K562 (cell line): Measurements from ENCODE around the gene C20orf96. TPM values are rescaled to one million over a fixed set of nuclear protein-coding genes. Genes with fewer than 3 reads are reported as not detected.

Source experiments
- BRD9 ChIP-seq: fragments of 450-650 bp; IDR thresholded peaks from 2 replicates; pipeline ENCODE4 v1.6.1; 2018; ENCODE audit warnings: low read depth; ENCODE audit not compliant: partially characterized antibody
- CBX3 ChIP-seq, 2 experiments: IDR thresholded peaks; 1 replicate in 1 of 2; 2 replicates in 1 of 2; pipeline ENCODE4 v1.6.1; 2012; ENCODE audit warnings: inconsistent platforms in 2 of 2, low read length in 2 of 2, borderline replicate concordance in 1 of 2, control low read depth in 1 of 2
- DDX20 ChIP-seq: fragments of 450-650 bp; IDR thresholded peaks from 2 replicates; pipeline ENCODE4 v1.6.1; 2016; ENCODE audit warnings: missing genetic modification characterization, low read depth, mild to moderate bottlenecking, missing compliant biosample characterization, moderate library complexity
- EWSR1 ChIP-seq: fragments of 450-650 bp; IDR thresholded peaks from 2 replicates; pipeline ENCODE4 v1.6.1; 2018; ENCODE audit warnings: borderline replicate concordance, mild to moderate bottlenecking, low read depth, moderate library complexity; ENCODE audit not compliant: partially characterized antibody
- ID3 ChIP-seq, 2 experiments: fragments of 250-450 bp in 1 of 2; fragments of 450-650 bp in 1 of 2; sonication (Bioruptor Pico) in 1 of 2; IDR thresholded peaks; 2 replicates each; pipeline versions ENCODE4 v1.6.1 to v1.8.0; 2016 to 2021; ENCODE audit warnings: mild to moderate bottlenecking in 2 of 2, moderate library complexity in 2 of 2, missing compliant biosample characterization in 1 of 2, missing genetic modification characterization in 1 of 2
- NR2C1 ChIP-seq, 2 experiments: fragments of 450-650 bp; IDR thresholded peaks; 2 replicates each; pipeline ENCODE4 v1.6.1; 2017; ENCODE audit warnings: mild to moderate bottlenecking in 2 of 2, antibody characterized with exemption in 1 of 2, inconsistent platforms in 1 of 2, missing compliant biosample characterization in 1 of 2, missing genetic modification characterization in 1 of 2
- POLR2AphosphoS5 ChIP-seq: IDR thresholded peaks from 2 replicates; pipeline ENCODE4 v1.6.1; 2011; ENCODE audit warnings: mild to moderate bottlenecking, low read depth, low read length, moderate library complexity; ENCODE audit not compliant: control insufficient read depth, insufficient read depth
- POLR3A ChIP-seq: IDR thresholded peaks from 2 replicates; pipeline ENCODE4 v1.6.1; 2011; ENCODE audit warnings: borderline replicate concordance, mild to moderate bottlenecking, moderate library complexity; ENCODE audit not compliant: insufficient read length, insufficient read depth; ENCODE audit errors: extremely low read depth
- TAF1 ChIP-seq: IDR thresholded peaks from 2 replicates; pipeline ENCODE4 v1.6.1; 2011; ENCODE audit warnings: mild to moderate bottlenecking, low read length, moderate library complexity; ENCODE audit not compliant: insufficient read depth, control insufficient read depth, severe bottlenecking; ENCODE audit errors: extremely low read depth
- TGIF2 ChIP-seq: sonication (generic); formaldehyde crosslinking; IDR thresholded peaks from 2 replicates; pipeline ENCODE4 v1.8.1; 2022; ENCODE audit warnings: mild to moderate bottlenecking, missing genetic modification reagents, moderate library complexity
- TRIM28 ChIP-seq: fragments of 450-650 bp; IDR thresholded peaks from 2 replicates; pipeline ENCODE4 v1.6.1; 2017
- ZKSCAN8 ChIP-seq: fragments of 200-800 bp; sonication (Bioruptor generic); IDR thresholded peaks from 2 replicates; pipeline ENCODE4 v1.6.1; 2016; ENCODE audit warnings: missing genetic modification characterization, missing compliant biosample characterization
- ZNF655 ChIP-seq: fragments of 250-450 bp; sonication (Bioruptor Pico); IDR thresholded peaks from 2 replicates; pipeline ENCODE4 v1.5.0; 2021
- ZNF707 ChIP-seq: fragments of 250-450 bp; sonication (Bioruptor Pico); conservative IDR thresholded peaks from 2 replicates; pipeline ENCODE4 v1.8.0; 2022; ENCODE audit warnings: inconsistent platforms, mild to moderate bottlenecking, moderate library complexity
- ZNF785 ChIP-seq: fragments of 250-450 bp; sonication (Bioruptor Pico); IDR thresholded peaks from 2 replicates; pipeline ENCODE4 v1.4.0; 2020; ENCODE audit warnings: mild to moderate bottlenecking
- polyA plus RNA-seq, 8 experiments: library from polyadenylated mRNA; depleted of rRNA in 4 of 8; stranded (reverse) in 5 of 8; unstranded in 3 of 8; fragments of >200 nt; fragmentation: Nextera tagmentation in 2 of 8; fragmentation: Illumina TruSeq in 1 of 8; extraction: Ambion mirVana in 2 of 8; extraction: Trizol in 1 of 8; gene quantifications; 2 replicates each; pipeline versions ENCODE4 v1.2.1 to v1.2.3, GENCODE V29; 2011 to 2014; ENCODE audit warnings: inconsistent platforms in 1 of 8, missing spikeins in 1 of 8
- total RNA-seq, 7 experiments: library from RNA; depleted of rRNA in 6 of 7; stranded (reverse); fragments of >200 nt in 6 of 7; fragmentation: Illumina TruSeq in 2 of 7; extraction: Trizol in 2 of 7; gene quantifications; 2 replicates each; pipeline versions ENCODE4 v1.2.1 to v1.2.3, GENCODE V29; 2011 to 2021; ENCODE audit warnings: low replicate concordance in 1 of 7
- TF ChIP-seq, protein P1 (sequence below), 2 experiments: fragments of 450-650 bp; conservative IDR thresholded peaks; 2 replicates each; pipeline ENCODE4 v1.6.1; 2017; ENCODE audit warnings: mild to moderate bottlenecking in 2 of 2, moderate library complexity in 2 of 2
- TF ChIP-seq, protein P2 (sequence below): sonication (generic); formaldehyde crosslinking; IDR thresholded peaks from 2 replicates; pipeline ENCODE4 v1.8.0; 2022; ENCODE audit warnings: mild to moderate bottlenecking, missing genetic modification reagents, borderline replicate concordance
- TF ChIP-seq, protein P3 (sequence below): fragments of 450-650 bp; IDR thresholded peaks from 2 replicates; pipeline ENCODE4 v1.6.1; 2018; ENCODE audit warnings: mild to moderate bottlenecking, low read depth; ENCODE audit not compliant: partially characterized antibody

Gene C20orf96
- total and polyA plus RNA-seq, 9 of the 15 experiments (the other 6 are each of a cell fraction or from before 2014, with no cell fraction given) = 1.7 to 11.7 (median 4.2) TPM

- TF ChIP-seq, protein P1, sequence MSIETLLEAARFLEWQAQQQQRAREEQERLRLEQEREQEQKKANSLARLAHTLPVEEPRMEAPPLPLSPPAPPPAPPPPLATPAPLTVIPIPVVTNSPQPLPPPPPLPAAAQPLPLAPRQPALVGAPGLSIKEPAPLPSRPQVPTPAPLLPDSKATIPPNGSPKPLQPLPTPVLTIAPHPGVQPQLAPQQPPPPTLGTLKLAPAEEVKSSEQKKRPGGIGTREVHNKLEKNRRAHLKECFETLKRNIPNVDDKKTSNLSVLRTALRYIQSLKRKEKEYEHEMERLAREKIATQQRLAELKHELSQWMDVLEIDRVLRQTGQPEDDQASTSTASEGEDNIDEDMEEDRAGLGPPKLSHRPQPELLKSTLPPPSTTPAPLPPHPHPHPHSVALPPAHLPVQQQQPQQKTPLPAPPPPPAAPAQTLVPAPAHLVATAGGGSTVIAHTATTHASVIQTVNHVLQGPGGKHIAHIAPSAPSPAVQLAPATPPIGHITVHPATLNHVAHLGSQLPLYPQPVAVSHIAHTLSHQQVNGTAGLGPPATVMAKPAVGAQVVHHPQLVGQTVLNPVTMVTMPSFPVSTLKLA (conservative IDR thresholded peaks at IDR 0.05) = peak; percentile 50 to 80; a peak in 3 of 4 replicates
- no peak for TF ChIP-seq ZNF707 (CRISPR knock-in tag)
- TF ChIP-seq TRIM28 = peak; percentile 28; the same call in 1 of the 2 replicates
- no peak for TF ChIP-seq ID3 (CRISPR knock-in tag; IDR thresholded peaks at IDR 0.05)
- peak; percentile 35; the same call in 1 of the 2 replicates for TF ChIP-seq ID3 (tag; IDR thresholded peaks at IDR 0.05)
- TF ChIP-seq CBX3 (IDR thresholded peaks at IDR 0.05; ENCODE audit: borderline replicate concordance in 1 of 2, low read length in 2 of 2) = no peak
- TF ChIP-seq NR2C1 (IDR thresholded peaks at IDR 0.05) = no peak
- TF ChIP-seq NR2C1 (tag; IDR thresholded peaks at IDR 0.05) = no peak; the same call in 1 of the 2 replicates
- no peak for TF ChIP-seq EWSR1
- no peak for TF ChIP-seq ZNF785
- peak; percentile 81 for TF ChIP-seq POLR2AphosphoS5
- no peak for TF ChIP-seq BRD9
- TF ChIP-seq, protein P2, sequence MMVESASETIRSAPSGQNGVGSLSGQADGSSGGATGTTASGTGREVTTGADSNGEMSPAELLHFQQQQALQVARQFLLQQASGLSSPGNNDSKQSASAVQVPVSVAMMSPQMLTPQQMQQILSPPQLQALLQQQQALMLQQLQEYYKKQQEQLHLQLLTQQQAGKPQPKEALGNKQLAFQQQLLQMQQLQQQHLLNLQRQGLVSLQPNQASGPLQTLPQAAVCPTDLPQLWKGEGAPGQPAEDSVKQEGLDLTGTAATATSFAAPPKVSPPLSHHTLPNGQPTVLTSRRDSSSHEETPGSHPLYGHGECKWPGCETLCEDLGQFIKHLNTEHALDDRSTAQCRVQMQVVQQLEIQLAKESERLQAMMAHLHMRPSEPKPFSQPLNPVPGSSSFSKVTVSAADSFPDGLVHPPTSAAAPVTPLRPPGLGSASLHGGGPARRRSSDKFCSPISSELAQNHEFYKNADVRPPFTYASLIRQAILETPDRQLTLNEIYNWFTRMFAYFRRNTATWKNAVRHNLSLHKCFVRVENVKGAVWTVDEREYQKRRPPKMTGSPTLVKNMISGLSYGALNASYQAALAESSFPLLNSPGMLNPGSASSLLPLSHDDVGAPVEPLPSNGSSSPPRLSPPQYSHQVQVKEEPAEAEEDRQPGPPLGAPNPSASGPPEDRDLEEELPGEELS = no peak
- no peak for TF ChIP-seq ZKSCAN8 (CRISPR knock-in tag)
- TF ChIP-seq ZNF655 (CRISPR knock-in tag) = no peak
- TF ChIP-seq, protein P3, sequence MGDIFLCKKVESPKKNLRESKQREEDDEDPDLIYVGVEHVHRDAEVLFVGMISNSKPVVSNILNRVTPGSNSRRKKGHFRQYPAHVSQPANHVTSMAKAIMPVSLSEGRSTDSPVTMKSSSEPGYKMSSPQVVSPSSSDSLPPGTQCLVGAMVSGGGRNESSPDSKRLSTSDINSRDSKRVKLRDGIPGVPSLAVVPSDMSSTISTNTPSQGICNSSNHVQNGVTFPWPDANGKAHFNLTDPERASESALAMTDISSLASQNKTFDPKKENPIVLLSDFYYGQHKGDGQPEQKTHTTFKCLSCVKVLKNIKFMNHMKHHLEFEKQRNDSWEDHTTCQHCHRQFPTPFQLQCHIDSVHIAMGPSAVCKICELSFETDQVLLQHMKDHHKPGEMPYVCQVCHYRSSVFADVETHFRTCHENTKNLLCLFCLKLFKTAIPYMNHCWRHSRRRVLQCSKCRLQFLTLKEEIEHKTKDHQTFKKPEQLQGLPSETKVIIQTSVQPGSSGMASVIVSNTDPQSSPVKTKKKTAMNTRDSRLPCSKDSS = no peak
- no peak for TF ChIP-seq DDX20 (tag)
- TF ChIP-seq POLR3A = no peak
- no peak for TF ChIP-seq TGIF2 (CRISPR knock-in tag)
- peak; percentile 95 for TF ChIP-seq TAF1
These were observed 6.8 kb upstream of the C20orf96 start, which contains the start of gene ZCCHC3 (continued) for GRCh38 chr20:297098-297924.
